ENCODE results near the gene YY1.
A peak's percentile ranks its signal among the peaks of the same experiment; 100 is the strongest.
"Not testable (repeated sequence)": the region's sequence is repeated elsewhere in the genome, so short reads cannot be mapped to it uniquely, and the experiment has no call there.

YY1 gene

DNA sequence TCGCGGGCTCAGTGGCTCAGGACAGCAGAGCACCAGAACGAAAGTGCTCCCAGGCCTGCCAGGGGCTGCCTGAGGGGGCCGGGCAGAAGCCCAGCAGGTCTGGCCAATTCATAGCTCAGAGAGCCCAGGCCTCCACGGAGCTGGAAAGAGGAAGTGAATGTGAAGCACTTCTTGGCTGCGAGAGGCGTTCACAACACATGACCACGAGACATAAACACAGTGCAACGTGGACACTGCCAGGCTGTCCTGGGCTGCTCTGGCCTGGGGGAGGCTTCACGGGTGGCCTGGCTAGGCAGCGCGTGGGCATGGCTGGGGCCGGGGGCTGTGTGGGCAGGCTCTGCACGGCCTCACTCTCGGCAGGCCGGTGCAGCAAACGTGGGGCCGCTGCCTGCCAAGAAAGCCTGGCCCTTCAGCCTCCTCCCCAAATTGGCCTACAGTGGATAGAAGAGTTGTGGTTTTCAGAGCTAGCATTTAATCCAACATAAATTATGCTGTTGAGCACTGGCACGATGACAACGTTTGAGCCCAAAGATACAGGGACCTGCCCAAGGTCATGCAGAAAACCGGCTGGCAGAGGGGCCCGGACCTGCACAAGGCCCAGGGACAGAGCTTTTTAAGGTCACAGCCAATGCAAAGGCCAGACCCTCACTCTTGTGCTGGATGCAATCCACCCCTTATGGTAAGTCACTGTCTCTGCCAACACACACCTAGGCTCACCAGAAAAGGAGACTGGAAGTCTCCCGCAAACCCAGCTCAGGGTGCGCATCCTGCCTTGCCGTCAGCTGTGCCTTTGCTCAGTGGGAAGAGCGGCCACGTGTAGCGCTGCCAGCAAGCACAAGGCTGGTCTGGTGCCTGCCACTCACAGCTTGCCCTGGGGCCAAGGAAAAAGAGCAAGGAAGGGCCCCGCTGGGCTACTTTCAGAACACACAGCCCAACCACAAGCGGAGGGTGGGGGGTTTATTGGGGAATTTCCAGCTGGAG lies 58.7 kb downstream of the YY1 start:
- no peak for DNase-seq

GRCh38 chr14:100298551-100299237 lies 59.8 kb downstream of the YY1 start:
- no peak for DNase-seq

DNA sequence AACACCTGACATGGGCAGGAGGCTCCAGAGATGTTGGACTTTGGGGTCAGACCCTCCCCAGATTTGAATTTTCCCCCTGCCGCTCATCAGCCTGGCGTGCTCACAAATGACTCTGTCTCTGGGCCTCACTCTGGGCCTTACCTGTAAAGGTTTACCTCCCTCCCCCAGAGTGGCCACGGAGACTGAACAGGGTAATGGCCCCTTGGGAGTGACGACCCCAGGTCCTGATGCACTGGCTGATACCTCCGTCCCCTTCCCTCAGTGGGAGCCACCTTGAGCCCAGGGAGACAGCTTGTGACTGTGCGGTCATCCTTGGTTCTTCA lies 60.3 kb downstream of the YY1 start:
- no peak for DNase-seq

DNA sequence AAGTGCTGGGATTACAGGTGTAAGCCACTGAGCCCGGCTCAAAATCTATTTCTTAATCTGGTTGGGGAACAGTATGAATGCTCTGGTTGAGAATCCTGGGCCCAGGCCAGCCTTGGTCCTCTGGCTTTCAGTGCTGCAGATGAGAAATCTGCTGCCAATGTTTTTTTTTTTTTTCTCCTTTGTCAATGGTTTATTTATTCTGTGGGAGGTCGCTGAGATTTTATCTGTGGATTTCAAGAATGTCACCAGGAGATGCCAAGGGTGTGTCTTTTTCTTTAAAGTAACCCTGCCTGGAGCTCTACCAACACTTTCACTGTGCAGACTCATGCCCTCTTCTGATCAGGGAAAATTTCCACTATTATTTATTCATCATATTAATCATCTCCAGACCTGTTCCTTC lies 63.7 kb downstream of the YY1 start:
- DNase-seq: no peak

- no peak for DNase-seq
Measured at GRCh38 chr14:100303179-100303578, 64.2 kb downstream of the YY1 start.

DNA sequence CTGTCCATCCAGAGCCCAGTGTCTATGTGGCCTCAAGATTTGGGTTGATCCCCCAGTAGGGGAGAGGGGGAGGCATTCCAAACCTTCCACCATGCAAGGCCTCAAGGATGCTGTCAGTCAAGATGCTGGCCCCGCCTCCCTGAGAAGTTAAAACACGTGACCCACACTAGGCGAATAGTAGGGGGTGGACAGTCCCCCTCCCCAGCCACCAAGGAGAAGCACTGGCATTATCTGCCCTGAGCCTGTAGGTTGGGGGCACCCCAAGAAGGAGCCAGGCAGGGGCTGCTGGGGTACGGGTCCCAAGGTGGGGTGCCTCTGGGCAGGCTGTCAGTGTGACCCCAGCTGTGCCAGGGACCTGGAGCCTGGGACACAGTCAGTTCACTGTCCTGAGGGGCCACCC lies 65.0 kb downstream of the YY1 start:
- DNase-seq: no peak

- no peak for DNase-seq
Measured at GRCh38 chr14:100304825-100305323, 65.9 kb downstream of the YY1 start.

- DNase-seq: peak; percentile 63
Measured at GRCh38 chr14:100305324-100306100, 66.6 kb downstream of the YY1 start.

- peak; percentile 88 for DNase-seq
Measured at GRCh38 chr14:100306101-100306997, 67.4 kb downstream of the YY1 start, which contains the start of gene SLC25A29. Gene SLC25A29, minus strand, starts transcription at chr14:100306444. Its CDS starts 212 bp downstream, at chr14:100306232.

- DNase-seq: peak; percentile 94
Measured at GRCh38 chr14:100306998-100307765, 68.2 kb downstream of the YY1 start.

DNA sequence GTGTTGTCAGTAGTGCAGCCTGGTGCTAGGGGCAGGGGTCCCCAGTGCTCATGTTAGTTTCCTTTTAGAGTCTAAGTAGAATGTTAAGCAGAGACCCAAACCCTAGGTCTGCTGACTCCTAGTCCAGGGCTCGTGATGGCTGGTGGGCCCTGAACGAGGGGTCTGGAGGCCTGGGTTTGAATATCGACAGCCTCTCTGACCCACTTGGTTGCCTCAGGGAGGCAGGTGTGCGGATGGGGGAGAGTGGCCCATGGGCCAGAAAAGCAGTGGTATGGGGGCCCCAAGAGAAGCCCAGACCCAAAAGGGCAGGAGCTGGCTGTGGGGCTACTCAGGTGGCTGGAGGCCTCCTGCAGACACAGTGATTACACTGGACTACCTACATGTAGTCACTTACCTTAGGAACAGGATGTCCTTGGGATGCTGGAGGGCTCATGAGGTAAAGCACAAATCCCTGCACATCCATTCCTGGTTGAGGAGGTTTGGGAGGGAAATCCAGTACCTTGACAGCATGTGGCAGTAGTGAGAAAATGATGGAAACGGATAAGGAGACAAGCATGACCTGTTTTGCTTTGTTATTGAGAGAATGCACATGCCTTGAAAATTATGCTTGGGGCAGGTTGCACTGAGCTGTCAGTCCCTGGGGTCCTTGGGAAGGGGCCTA lies 69.0 kb downstream of the YY1 start:
- no peak for DNase-seq

- DNase-seq: not testable (repeated sequence)
Measured at GRCh38 chr14:100308427-100308792, 69.5 kb downstream of the YY1 start.

DNA sequence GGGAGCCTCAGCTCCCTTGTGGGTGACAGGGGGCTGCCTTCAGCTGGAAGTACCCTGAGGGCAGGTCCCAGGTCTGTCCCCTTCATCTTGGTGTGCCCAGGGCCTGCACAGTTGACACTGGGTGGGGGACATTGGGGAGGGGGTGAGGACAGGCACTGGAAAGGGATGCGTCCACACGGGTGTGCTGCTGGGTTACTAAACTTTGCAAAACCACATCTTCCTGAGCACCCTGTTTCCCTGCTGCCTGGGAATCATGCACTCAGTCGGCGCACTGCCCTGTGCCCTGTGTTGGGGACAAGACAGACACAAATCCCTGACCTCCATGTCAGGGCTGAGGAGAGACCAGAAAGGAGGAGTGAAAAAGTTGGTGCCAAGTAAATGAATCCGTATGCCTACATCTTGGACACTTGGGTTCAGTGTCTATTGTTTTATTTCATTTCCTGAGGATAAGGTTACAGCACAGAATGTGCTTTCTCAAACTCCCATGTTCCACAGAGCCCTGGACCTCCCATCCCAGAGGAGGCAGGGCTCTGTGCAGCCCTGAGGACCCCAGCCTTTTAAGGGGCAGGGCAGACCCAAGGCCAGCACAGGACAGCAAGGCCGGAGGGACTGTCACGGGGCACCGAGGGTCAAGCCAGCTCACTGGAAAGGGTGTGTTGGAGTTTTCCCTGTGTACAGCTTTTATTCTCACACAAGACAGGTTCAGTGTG lies 70.2 kb downstream of the YY1 start:
- DNase-seq: no peak

- not testable (repeated sequence) for DNase-seq
Measured at GRCh38 chr14:100312110-100312876, 73.3 kb downstream of the YY1 start.

GRCh38 chr14:100312877-100313400 lies 74.0 kb downstream of the YY1 start:
- no peak for DNase-seq

DNA sequence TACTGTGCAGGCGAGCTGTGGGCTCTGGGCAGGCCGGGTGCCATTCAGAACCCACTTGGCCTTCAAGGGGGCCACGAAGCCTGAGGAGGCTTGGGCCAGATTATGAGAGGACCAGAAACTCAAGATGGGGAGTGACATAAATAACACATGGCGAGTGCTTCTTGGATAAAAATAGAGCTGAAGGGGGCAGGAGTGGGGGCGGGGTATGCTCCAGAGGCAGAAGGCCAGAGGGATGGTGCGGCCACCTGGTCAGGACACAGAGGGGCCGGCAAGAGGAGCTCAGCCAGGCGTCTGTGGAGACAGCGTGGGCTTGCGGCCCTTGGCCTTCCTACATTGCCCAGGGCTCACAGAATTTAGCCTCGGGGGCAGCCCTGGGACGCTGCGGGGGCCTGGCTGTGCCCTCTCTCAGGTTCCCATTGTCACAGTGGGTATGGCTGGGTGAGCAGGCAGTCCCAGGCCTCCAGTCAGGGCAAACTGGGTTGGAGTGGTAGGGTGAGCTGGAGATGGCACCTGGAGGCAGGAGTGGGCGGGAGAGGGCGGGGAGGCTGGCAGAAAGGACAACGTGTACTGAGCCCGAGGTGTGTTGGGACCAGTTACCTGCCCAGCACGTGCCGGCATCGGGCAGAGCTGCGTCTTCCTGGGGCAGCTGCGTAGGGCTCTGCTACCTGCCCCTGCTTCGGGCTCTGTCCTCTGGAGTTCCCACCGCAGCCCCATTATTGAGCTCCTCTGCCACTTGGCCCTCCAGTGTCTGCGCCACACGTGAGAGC lies 74.7 kb downstream of the YY1 start:
- no peak for DNase-seq

DNA sequence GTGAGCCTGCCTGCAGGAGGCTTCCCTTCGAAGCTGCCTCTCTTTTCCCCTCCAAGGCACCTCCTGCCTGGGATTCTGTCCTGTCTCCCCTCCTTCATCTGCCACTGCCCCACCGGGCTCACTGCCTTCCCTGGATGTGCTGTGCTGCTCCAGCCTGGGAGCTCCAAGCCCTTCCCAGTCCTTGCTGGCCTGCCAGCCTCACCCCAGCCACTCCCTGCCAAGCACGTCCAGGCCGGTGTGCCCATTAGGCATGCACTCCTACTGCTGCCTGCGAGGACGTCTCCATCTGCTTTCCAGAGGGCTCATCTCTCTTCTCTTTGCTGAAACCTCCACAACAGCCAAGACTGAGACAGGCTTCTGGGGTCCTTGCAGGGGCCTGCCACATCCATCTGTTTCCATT lies 75.8 kb downstream of the YY1 start:
- no peak for DNase-seq

- DNase-seq: no peak
Measured at GRCh38 chr14:100317389-100317788, 78.4 kb downstream of the YY1 start.
